Measurements from ENCODE around the gene CILP. TPM values are rescaled to one million over a fixed set of nuclear protein-coding genes. Genes with fewer than 3 reads are reported as not detected.

CILP gene
- total RNA-seq, 4 donors from 2014 or later: 27.2 to 434 (median 75.3) TPM

- TF ChIP-seq CTCF (IDR thresholded peaks at IDR 0.05): no peak
- DNase-seq (ENCODE audit: low spot score): no peak
These were observed 35.8 kb downstream of the CILP start for GRCh38 chr15:65175511-65175910.

GRCh38 chr15:65174509-65174908, 36.8 kb downstream of the CILP start:
- DNase-seq (ENCODE audit: low spot score): no peak
- TF ChIP-seq CTCF (IDR thresholded peaks at IDR 0.05): no peak
- no peak for ATAC-seq (ENCODE audit: low FRiP score)

More at GRCh38 chr15:65175511-65175910, 35.8 kb downstream of the CILP start:
- no peak for ATAC-seq (ENCODE audit: low FRiP score)

- TF ChIP-seq CTCF (IDR thresholded peaks at IDR 0.05): no peak
- ATAC-seq (ENCODE audit: low FRiP score): no peak
- no peak for DNase-seq (ENCODE audit: low spot score)
These were observed 38.7 kb downstream of the CILP start for GRCh38 chr15:65172531-65172930.

GRCh38 chr15:65171428-65171827, 39.8 kb downstream of the CILP start:
- no peak for ATAC-seq (ENCODE audit: low FRiP score)
- TF ChIP-seq CTCF (IDR thresholded peaks at IDR 0.05): no peak

GRCh38 chr15:65165875-65166274, 45.4 kb downstream of the CILP start:
- TF ChIP-seq CTCF (IDR thresholded peaks at IDR 0.05): no peak
- no peak for ATAC-seq (ENCODE audit: low FRiP score)
- no peak for DNase-seq (ENCODE audit: low spot score)

More at GRCh38 chr15:65171428-65171827, 39.8 kb downstream of the CILP start:
- DNase-seq (ENCODE audit: low spot score): no peak

- TF ChIP-seq CTCF (IDR thresholded peaks at IDR 0.05): no peak
- no peak for DNase-seq (ENCODE audit: low spot score)
- no peak for ATAC-seq (ENCODE audit: low FRiP score)
These were observed 47.1 kb downstream of the CILP start for GRCh38 chr15:65164139-65164538.

GRCh38 chr15:65163041-65163440, 48.2 kb downstream of the CILP start:
- ATAC-seq (ENCODE audit: low FRiP score): no peak
- TF ChIP-seq CTCF (IDR thresholded peaks at IDR 0.05): no peak
- DNase-seq (ENCODE audit: low spot score): no peak

All from omental fat pad (tissue), 4 donors.